ENCODE measurements around the gene LAMA3. TPM values are rescaled to one million over a fixed set of nuclear protein-coding genes. Genes with fewer than 3 reads are reported as not detected.

Gene LAMA3
- polyA plus RNA-seq, 1 of the 3 experiments (the other 2 are of a cell fraction) = 3.5 TPM

DNA sequence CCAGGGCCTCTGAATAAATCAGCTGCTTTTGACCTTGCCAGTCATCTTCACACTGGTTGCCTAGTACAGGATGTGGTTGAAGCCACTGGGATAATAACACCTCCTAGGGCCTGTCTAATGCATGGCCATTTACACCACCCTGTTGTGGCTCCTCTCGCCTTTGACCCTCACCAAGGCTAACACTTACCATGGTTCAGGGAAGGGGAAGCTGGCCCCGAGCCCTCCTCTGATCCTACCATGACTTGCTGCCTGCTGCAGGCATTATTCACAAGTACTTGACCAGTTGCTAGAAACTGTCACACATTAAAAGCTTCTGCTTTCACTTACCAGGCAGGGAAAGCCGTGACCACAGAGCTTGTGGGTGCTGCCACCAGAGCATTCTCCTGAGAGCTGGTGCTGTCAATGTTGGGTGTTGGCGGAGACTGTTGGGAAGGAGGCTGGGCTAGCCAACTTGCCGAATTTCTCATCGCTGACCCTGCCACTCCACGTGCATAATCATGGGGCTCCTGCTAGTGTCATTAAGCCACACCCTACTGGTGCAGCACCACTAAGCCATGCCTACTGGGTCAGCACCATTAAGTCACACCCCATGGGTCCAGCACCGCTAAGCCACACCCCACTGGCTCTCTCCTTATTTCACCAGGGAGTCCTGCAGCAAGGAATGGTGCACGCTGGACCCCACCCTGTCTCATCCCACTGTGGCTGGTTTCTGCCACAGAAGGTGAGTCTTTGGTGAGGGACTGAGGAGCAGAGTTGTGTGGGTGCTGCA is 278.3 kb downstream of the LAMA3 start:
- WGBS (ENCODE audit: low lambda C conversion rate) = 75% methylated on average over 5 of the region's 9 CpGs
- ChIA-PET POLR2A (no interaction called here), CTCF (interaction anchor here (0.7 to 1.6 kb wide), 4 partner anchors 10 to 152 kb away, joined by 3 to 4 read pairs (median 3); no protein-coding TSS in a partner anchor)
- no peak overlapping the region for H3K4me2 ChIP-seq
- H3K4me3 ChIP-seq (ENCODE audit: low read depth in 2 of 2, low read length in 1 of 2) = no peak overlapping the region
- H3F3A ChIP-seq (replicated peaks; ENCODE audit: insufficient read depth) = no peaks in the 10 kb centered on the region
- no peak overlapping the region for H3K27ac ChIP-seq (ENCODE audit: low read depth in 2 of 2, low read length in 1 of 2)
- DNase-seq = no peak
- H3K9me2 ChIP-seq = no peaks in the 10 kb centered on the region
- no peaks in the 10 kb centered on the region for H3K27me3 ChIP-seq (ENCODE audit: insufficient read depth)
- no peak overlapping the region for H3K9ac ChIP-seq
- TF ChIP-seq SMC3 (IDR thresholded peaks at IDR 0.05; ENCODE audit: low read depth, low read length) (no peak), JUND (IDR thresholded peaks at IDR 0.05) (no peak), RAD21 (IDR thresholded peaks at IDR 0.05; ENCODE audit: low read length) (no peak), EP300 (IDR thresholded peaks at IDR 0.05; ENCODE audit: borderline replicate concordance in 1 of 2, low read depth in 1 of 2, low read length in 1 of 2) (no peak), TCF12 (IDR thresholded peaks at IDR 0.05) (no peak), NFIC (IDR thresholded peaks at IDR 0.05; ENCODE audit: borderline replicate concordance) (no peak)
- no peaks in the 10 kb centered on the region for H3K9me3 ChIP-seq
- no peak overlapping the region for H2AFZ ChIP-seq (ENCODE audit: low read depth)
- no peaks in the 10 kb centered on the region for H4K20me1 ChIP-seq (ENCODE audit: insufficient read depth)
- no peaks in the 10 kb centered on the region for H3K79me2 ChIP-seq (ENCODE audit: insufficient read depth)
- H3K36me3 ChIP-seq (replicated peaks in 1 of 2; ENCODE audit: control insufficient read depth in 1 of 2, insufficient read depth in 2 of 2, low read length in 1 of 2) = no peaks in the 10 kb centered on the region
- no peaks in the 10 kb centered on the region; a peak in 1 of 4 replicates for H3K4me1 ChIP-seq (ENCODE audit: control insufficient read depth in 1 of 2, insufficient read depth in 2 of 2, low read depth in 1 of 2, low read length in 1 of 2)

GRCh38 chr18:23968638-23969604 is 279.7 kb downstream of the LAMA3 start:
- H3K4me2 ChIP-seq = no peak overlapping the region
- no peaks in the 10 kb centered on the region for H3F3A ChIP-seq (replicated peaks; ENCODE audit: insufficient read depth)
- H3K4me3 ChIP-seq (ENCODE audit: low read depth in 2 of 2, low read length in 1 of 2) = no peak overlapping the region
- POLR2A ChIA-PET = no interaction called here
- no peak for DNase-seq
- CTCF ChIA-PET = interaction anchor here (0.8 to 1.6 kb wide), 3 partner anchors 126 to 151 kb away, joined by 3 to 4 read pairs (median 3); no protein-coding TSS in a partner anchor
- no peak overlapping the region for H3K27ac ChIP-seq (ENCODE audit: low read depth in 2 of 2, low read length in 1 of 2)
- H3K36me3 ChIP-seq (replicated peaks in 1 of 2; ENCODE audit: control insufficient read depth in 1 of 2, insufficient read depth in 2 of 2, low read length in 1 of 2) = no peaks in the 10 kb centered on the region
- no peaks in the 10 kb centered on the region for H3K27me3 ChIP-seq (ENCODE audit: insufficient read depth)
- no peak overlapping the region for H2AFZ ChIP-seq (ENCODE audit: low read depth)
- no peaks in the 10 kb centered on the region for H3K79me2 ChIP-seq (ENCODE audit: insufficient read depth)
- H3K4me1 ChIP-seq (ENCODE audit: control insufficient read depth in 1 of 2, insufficient read depth in 2 of 2, low read depth in 1 of 2, low read length in 1 of 2) = no peaks in the 10 kb centered on the region; a peak in 1 of 4 replicates
- H4K20me1 ChIP-seq (ENCODE audit: insufficient read depth) = no peaks in the 10 kb centered on the region
- TF ChIP-seq TAF1 (IDR thresholded peaks at IDR 0.05; ENCODE audit: borderline replicate concordance, low read depth, low read length) (no peak), NRF1 (IDR thresholded peaks at IDR 0.05; ENCODE audit: low read depth, low read length) (no peak), IRF3 (IDR thresholded peaks at IDR 0.05; ENCODE audit: low read depth, low read length) (no peak), USF2 (IDR thresholded peaks at IDR 0.05; ENCODE audit: borderline replicate concordance, low read depth, low read length) (no peak), GABPA (IDR thresholded peaks at IDR 0.05; ENCODE audit: low read depth) (no peak), RXRA (IDR thresholded peaks at IDR 0.05; ENCODE audit: borderline replicate concordance, low read depth) (no peak), YY1 (IDR thresholded peaks at IDR 0.05; ENCODE audit: low read depth) (no peak), MAX (IDR thresholded peaks at IDR 0.05; ENCODE audit: low read depth) (no peak), RAD21 (IDR thresholded peaks at IDR 0.05; ENCODE audit: low read length) (no peak)
- no peak overlapping the region for H3K9ac ChIP-seq
- H3K9me2 ChIP-seq = no peaks in the 10 kb centered on the region
- WGBS (ENCODE audit: low lambda C conversion rate) = 98% methylated on average over 4 of the region's 4 CpGs
- H3K9me3 ChIP-seq = no peaks in the 10 kb centered on the region

All from SK-N-SH (cell line).